ENCODE data around the gene HLX.

The HLX gene

DNA sequence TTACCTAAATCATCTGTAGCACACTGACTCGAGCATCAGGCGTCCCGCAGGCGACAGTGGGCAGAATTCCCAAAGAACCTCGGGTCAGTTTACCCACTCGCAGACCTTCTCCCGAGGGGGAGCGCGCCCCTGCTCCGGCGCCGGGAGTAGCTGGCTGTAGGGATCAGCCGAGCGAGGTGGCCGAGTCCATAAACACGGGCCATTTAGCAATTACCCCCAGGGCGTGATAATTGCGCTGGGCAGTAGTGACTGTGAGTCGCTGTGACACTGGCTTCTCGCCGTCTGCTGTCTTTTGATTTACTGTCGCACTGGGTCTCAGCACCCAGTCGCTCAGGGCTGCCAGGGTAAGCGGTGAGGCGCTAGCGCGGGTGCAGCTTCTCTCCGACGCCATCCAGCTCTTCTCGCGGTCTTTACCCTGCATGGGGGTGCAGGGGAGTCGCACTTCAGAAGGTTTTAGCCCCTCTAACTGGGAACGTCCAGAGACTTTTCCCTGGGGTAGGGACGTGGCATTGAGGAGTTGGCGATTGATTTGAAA, 16.2 kb downstream of the HLX start:
- DNase-seq (ENCODE audit: low read depth in 2 of 2) = no peak

DNA sequence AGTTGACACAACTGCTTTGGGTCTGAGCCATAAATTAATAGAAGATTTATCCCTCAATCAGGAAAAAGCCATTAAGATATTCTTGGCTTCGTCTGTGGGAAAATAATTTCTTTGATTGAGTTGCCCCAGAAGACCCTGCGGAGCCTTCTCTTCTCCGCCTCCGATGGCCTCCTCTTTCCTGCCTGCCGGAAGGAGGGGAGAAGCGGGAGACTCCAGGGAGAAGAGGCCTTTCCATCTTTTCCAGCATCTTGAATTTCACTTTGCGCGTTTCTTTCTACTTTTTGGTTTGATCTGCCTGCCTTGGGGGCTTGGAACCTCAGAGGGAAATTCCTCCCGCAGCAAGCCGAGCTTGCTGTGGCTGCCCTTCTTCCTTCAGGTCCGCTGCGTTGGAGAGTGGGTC, 16.8 kb downstream of the HLX start:
- no peak for DNase-seq (ENCODE audit: low read depth in 2 of 2)

DNA sequence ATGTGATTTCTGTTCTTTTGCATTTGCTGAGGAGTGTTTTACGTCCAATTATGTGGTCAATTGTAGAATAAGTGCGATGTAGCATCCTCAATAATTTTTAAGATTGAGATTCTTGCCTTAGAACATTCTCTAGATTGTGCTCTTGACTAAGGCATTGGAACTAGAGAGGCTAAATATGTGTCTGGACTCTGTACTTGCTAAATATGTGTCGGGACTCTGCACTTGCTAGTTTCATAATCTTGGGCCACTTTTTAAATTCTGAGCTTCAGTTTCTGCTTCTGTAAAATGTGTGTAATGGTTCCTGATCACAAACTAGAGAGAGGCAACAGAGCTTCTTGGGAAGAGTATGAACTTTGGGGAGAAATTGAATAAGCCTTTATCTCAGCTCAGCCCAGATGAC, 21.6 kb downstream of the HLX start:
- DNase-seq (ENCODE audit: low read depth in 2 of 2) = no peak

DNA sequence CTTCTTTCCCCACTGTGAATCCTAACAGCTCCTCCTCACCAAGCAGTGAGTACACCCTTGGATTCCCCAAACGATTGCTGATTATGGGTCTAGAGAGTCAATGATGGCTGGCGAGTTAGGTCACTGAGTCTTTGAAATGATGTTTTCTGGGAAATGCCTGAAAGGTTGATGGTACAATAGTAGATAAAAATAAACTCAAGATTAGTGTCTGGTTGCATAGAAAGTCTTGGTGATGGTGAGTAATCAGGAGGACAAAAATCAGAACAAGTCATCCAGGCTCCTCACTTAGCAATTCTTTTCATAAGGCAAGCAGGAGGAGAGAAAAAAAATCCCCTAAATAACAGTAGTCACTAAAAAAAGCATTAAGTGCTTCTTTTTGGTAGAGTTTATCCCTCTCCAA, 22.6 kb downstream of the HLX start:
- DNase-seq (ENCODE audit: low read depth in 2 of 2) = no peak

DNA sequence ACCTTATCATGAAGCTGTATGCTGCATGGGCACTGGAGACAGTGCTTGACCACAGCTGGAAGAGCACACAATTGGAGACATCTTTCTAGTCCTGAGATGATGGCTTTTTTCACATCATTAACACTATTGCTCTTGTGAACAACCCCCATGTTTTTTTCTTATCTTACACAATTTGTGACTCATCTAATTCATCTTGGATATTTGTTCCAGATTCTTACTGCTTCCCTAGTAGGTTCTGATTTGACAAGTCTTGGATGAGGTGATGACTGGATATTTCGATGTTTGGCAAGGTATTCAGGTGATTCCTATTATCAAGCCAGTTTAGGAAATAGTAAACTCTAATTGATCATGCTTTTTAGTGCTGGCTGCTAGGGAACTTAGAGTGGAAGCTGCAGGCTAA, 23.7 kb downstream of the HLX start:
- DNase-seq (ENCODE audit: low read depth in 2 of 2) = no peak

DNA sequence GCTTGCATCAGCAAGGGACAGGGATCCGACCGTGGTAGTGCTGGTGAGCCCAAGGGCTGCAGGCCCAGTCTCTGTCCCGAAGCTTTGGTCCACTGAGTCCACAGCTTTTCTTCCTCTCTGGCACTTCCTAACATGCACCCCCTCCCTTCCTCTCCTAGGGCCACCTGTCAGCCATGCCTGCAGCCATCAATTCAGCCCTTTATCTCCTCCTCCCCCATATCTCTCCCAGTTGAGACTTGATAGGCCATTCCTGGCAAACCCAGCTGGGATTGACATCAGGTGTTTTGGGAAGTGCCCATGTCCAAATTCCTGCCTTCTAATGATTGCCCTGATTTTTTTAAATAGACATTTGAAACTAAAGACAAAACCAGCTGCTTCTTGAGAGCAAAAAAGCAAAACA, 25.6 kb downstream of the HLX start:
- no peak for DNase-seq (ENCODE audit: low read depth in 2 of 2)

DNA sequence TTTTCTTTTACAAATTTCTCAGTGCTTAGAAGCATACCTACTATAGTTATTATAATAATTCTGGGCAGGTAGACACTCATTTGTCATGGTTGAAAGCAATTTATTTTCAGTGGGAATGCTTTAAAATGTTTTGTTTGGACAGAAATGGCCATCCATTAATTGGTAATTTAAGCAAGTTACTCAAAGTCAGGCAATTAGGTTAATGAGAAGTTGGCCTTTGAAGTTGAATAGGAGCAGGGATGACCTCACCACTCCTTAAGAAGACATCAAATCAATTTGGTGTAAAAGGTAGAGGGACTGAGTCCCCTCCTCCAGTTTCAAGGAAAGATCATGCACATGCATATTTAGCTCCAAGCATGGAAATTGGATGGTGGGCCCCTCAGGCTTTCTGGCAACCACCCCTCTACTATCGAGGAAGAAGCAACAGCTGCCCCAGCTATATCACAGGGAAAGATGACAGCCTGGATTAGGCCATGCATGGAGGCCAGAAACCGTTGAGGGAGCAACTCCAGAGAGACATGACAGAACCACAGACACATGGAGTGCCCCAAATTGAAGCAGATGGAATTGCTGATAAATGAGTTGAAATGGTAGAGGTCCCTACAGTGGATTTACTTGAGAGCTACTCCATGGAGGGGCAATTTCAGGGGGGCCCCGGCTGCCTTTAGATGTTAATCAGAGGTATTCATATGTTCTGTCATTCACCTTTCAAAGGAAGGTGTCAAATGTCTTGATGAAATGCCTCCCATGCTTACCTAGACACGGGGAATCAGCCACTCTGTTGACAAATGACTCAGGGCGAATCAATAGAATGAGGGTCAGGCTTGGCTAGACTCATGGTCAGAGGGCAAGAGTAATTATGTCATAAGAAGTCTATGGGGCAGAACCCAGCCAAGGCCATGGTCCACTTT, 26.7 kb downstream of the HLX start:
- no peak for DNase-seq (ENCODE audit: low read depth in 2 of 2)

DNA sequence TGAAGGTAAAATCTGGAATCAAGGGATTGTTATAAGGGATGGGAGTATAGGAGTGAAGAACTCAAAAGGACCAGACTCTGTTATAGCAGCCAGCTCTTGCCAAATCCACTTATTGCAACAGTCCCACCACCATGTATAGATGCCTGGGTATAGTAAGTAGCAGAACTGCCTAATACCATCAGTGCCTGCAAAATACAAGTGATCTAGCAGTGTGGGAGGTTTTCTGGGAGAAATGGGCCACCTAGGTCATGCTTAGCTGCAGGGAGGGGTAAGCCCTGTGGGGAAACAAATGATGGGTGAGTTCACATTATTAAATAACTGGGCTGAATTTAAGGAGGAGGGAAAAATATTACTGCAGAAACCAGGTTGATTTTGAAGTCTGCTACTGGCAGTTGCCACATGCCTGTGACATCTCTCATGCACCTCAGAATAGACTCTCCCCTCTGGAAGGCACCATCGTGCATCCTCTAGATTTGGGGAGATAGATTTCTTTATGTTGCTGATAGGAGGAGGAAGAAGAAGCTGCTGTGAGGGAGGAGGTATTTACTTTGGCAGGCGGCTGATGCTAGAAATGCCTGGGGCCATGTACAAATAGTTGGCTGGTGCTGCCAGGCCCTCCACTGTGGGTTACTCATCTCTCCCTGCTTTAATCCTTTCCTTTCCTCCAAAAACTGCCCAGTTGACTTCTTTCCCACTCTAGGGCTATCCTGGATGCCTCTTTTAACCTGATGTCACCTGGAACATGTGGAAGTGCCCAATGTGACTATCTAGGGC, 27.5 kb downstream of the HLX start:
- no peak for DNase-seq (ENCODE audit: low read depth in 2 of 2)

DNA sequence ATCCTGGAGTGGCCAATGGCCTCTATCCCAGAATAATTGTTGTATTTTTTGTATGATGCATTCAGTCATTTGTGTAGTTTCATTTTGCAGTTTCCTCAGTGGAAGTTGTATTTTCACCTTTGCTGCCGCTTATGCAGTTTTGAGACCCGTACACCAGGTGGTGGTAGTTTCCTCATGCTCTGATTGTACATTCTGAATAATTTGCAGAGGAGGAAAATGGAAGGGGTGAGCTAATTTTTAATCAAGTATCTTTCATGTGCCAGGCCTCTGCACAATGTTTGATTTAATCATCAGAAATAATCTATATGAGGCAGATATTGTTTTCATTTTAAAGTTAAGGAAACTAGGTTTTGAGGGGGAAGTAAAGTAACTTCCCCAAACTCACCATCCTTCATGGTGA, 29.5 kb downstream of the HLX start:
- DNase-seq (ENCODE audit: low read depth in 2 of 2) = no peak

DNA sequence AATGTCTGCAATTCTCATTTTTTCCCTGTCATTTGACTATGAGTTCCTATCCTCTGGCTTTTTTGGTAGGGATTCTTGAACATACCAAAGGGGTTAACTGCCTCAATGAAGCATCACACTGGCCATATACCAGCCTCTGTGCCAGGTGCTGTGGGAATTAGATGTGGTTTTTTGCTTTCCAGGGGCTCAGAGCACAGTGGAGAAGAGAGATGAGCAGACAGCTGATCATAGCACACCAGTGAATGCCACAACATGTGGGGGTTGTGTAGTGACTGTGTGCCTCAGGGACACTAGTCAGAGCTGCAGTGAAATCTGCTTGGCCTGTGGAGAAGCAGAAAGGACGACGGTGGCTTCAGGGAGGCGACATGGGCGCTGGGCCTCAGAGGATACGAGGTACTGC, 30.8 kb downstream of the HLX start:
- no peak for DNase-seq (ENCODE audit: low read depth in 2 of 2)

DNA sequence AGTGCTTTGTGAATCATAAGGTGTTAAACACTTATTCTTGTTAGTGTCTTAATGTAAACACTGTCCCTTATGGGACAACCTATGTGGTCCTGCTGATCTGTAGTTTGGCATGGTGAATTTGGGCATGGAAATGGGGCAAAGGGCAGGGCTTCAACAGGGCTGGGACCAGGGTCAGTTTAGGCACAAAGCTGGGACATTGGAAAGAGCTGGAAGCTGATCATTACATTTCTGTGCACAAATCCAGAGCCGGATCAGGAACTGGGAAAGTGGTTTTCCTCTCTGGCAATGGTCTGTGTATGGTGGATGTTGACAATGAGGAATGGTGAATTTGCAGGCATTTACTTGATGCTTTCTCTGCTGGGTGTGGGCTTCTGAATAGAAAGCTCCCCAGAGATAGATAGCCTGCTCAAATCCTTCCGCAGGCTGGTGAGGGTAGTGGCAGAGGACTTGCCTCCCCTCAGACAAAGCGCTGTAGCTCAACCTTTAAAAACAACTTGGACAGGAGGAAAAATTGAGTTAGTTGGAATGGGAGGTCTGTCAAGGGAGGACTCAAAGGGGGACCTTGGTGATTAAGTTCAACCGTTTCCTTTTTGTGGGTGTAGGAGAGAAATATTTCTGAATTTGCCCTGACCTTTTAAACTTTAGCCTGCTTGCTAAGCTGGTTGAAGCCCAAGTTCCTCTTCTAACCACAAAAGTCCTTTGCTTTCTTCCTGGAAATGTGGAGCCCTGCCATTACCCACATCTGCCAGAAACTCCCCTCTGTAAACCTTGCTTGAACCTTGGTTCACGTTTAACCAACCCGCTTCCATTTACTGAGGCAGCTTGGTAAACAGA, 35.3 kb downstream of the HLX start:
- DNase-seq (ENCODE audit: low read depth in 2 of 2) = no peak

DNA sequence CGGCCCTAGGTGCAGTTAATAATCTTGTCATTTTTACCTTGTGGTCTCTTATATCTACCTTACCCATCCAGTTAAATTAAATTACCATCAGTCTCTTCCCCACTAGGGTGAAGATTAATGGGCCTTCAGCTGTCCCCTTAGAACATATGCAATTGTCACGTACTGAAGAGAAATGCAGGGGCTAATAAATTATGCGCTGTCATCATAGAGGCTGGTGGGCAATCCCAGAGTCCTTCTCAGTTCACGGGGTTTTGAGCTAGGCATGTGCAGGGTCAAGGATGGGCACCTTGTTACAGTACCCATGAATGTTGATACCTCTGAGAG, 35.8 kb downstream of the HLX start:
- DNase-seq (ENCODE audit: low read depth in 2 of 2) = no peak

DNA sequence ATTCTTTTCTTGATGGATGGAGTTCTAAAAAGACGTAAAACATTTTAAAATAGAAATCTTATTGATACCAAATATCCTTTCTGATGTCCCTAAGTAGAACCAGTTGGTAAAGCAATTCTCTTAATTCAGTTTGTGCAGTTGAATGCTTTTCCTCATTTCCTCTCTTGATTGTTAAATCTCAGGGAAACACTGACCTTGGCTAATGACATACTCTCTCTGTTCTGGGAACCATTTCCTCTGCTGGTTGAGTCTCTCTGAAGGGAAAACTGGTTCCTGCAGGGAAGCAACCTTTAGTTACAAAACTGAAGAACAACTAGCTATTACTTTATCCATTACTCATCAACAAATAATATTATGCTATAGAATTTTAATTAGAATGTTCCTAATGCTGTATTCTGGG, 36.7 kb downstream of the HLX start:
- no peak for DNase-seq (ENCODE audit: low read depth in 2 of 2)

DNA sequence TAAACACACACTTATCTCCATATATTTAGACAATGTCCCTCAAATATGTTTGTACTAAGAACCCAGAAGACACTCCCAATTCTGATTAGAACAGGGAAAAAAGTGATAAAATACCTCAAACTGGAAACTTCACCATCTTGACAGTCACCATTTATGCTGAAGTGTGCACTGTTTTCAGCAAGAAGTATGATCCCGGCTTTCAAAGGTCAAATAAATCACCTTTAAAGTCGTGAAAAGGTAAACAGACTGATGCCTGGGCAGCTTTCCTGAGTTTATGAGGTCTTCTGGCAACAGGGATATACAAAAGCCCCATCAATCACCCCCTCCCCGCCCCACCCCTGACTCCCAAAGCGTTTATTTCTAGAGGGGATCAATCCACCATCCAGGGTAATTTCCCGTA, 37.9 kb downstream of the HLX start:
- no peak for DNase-seq (ENCODE audit: low read depth in 2 of 2)

DNA sequence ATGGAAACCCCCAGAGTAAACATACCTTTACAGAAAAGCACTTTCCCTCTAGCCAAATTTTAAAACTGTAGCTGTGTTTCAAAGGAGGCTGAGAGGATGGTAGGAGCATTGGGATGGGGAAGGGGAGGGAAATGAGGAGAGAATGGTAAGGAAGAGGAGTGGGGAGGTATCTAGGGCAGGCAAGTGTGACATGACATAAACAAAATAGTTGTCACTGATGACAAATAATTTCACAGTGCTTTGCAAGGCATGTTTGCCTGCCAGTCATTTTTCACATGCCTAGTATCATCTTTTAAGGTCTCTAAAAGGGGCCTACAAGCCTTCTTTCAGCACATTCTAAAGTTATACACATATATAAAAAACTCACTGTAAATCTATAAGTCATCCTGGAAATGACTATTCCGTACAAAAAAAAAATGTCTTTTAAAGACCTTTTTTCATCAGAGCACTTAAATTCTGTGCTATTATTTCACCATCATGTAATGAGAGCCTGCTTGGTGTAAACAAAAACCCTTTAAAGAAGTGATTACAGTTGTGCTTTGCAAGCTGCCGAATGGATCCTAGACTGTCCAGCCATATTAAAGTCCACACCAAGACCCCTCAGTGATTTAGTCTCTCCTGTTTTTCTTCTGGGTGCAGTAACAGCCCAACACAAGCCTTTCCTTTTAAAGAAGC, 38.4 kb downstream of the HLX start:
- no peak for DNase-seq (ENCODE audit: low read depth in 2 of 2)

DNA sequence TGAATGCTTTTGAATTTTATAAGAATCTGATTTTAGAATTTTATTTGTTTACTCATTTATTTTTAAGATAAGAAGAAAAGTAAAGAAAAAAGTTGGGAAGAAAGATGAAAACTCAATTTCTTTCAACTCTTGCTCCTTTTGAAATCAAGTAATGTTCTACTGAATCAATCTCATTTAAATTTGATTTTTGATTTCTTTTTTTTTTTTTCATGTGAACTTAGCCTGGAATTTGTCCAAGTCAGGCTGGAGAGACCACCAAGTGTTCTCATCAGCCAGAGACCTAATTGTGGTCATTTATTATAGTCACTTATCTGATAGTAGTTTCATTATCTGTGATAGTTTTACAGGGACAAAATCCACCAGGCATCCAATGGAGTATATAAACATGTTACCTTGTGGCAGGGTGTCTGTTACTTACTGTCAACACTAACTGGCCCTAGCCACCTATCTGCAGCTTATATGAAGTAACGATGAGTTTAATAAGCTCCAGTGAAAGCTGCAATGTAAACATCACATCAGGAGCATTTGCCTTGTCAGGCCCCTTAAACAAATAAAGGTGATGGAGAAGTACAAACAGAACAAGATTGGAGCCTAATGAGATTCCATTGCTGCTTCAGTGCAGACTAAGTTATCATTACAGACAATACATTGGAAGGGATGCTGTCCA, 39.2 kb downstream of the HLX start:
- DNase-seq (ENCODE audit: low read depth in 2 of 2) = no peak

DNA sequence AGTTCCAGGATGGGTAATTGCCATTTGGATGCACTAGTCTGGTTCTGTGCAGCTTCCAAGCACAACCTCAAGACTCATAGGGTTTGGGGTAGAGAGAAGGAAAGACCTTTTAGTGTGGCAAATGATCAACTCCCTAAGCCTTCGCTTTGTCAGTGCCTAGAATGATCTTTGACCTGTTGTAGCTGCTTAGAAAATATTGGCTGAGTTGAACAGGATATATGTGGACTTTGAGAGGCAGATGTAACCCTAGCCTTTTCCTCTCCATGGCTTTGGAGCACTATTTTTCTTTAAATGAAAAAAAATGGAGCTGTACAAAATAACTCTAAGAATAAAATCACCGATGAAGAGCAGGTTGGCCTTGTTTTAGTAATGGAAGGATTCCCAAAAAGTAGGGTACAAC, 41.7 kb downstream of the HLX start:
- no peak for DNase-seq (ENCODE audit: low read depth in 2 of 2)

DNA sequence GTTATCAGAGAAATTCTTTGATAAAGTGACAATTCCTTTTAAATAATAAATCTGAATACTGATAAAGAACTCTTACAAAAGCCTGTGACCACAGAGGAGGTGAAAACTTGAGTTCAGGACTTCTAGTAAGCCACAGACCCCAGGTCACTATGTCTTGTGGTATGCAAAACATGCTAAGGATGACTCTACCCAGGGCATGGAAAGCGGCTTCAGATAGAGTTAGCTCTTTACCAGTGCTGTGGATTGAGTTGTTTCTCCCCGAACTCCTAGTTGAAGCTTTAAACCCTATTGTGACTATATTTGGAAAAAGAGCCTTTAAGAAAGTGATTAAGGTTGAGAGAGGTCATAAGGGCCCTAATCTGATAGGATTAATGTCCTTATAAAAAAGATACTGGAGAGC, 42.3 kb downstream of the HLX start:
- no peak for DNase-seq (ENCODE audit: low read depth in 2 of 2)

DNA sequence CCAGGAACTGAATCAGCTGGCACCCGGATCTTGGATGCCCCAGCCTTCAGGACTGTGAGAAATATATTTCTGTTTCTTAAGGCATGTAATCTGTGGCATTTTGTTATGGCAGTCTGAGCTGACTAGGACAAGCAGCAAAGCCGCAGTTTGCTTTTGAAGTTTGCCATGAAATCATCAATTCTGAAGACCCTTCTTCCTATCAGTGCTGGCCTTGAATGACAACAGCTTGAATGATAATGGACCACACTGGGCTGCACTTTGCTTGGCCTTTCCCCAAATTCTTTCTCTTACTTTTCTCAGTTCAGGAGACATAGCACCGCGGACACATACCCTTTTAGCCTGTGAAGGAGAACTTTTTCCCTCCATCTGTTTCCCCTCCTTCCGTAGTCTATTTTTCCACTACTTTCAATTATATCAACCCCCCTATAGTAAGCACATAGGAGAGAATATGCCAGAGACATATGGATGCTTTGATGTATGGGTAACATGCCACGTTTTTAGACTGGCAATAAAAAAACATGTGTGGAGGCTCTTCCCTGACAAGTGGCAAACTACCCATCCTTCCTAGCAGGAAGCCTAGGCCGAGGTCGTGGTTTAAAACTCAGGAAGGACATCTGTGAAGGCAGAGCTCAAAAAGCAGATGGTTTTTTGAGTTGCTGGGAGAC, 42.9 kb downstream of the HLX start:
- no peak for DNase-seq (ENCODE audit: low read depth in 2 of 2)

DNA sequence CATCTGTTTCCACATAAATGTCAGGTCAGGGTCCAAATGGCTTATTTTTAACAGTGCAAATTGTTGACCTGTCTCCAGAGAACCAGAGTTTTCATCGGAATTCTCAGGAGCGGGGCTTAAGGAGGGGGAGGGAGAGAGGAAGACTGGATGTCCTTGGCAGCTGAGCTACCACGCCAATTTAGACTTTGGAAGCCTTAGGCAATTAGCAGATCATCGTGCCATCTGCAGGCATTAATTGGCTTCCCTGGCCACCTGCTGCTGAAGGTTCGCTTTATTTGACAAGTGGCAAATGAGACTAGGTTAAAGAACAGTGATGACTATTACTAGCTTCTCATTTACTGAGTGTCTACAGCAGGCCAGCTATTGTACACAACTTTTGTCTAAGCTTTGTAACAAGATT, 43.7 kb downstream of the HLX start:
- DNase-seq (ENCODE audit: low read depth in 2 of 2) = no peak
